ENCODE measurements around the gene ZNRF3.

ZNRF3 gene

GRCh38 chr22:28958611-28959010, 75.2 kb downstream of the ZNRF3 start:
- Histone ChIP-seq H3K27me3 (replicated peaks; ENCODE audit: control insufficient read depth, insufficient read depth, low read length) (no peaks in the 10 kb centered on the region; the same call in 1 of the 2 replicates), H3K4me3 (replicated peaks; ENCODE audit: low read depth, low read length) (no peak overlapping the region), H3K36me3 (ENCODE audit: control insufficient read depth, insufficient read depth, low read length) (no peaks in the 10 kb centered on the region)
- DNase-seq (ENCODE audit: extremely low read depth, insufficient read length): no peak
- no peak for TF ChIP-seq CTCF (IDR thresholded peaks at IDR 0.05; ENCODE audit: insufficient read depth, low read length, poor library complexity, severe bottlenecking)

DNA sequence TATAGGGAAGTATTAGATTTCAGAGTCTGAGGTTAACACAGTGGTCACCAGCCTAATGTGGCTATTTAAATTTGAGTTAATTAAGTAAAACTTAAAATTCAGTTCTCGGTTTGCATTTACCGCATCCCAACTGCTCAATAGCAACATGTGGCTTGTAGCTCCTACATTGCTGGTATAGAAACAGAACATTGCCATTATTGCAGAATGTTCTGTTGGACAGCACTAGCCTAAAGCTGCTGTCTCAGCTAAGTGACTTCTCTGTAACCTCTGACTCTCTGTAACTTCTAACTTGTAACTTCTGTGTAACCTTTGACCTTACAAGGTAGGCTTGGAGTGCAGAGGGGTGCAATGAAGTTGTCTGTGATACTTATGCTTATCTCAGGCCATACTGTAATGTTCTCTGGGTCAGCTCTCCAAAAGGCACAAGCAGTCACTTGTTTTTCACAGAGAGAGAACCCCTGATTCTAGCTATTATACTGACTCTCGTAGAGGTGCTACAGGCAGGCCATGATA, 78.7 kb downstream of the ZNRF3 start:
- no peak overlapping the region for H3K4me3 ChIP-seq (replicated peaks; ENCODE audit: low read depth, low read length)
- no peak for DNase-seq (ENCODE audit: extremely low read depth, insufficient read length)
- no peak for TF ChIP-seq CTCF (IDR thresholded peaks at IDR 0.05; ENCODE audit: insufficient read depth, low read length, poor library complexity, severe bottlenecking)
- H3K27me3 ChIP-seq (replicated peaks; ENCODE audit: control insufficient read depth, insufficient read depth, low read length): no peaks in the 10 kb centered on the region; the same call in 1 of the 2 replicates
- H3K36me3 ChIP-seq (ENCODE audit: control insufficient read depth, insufficient read depth, low read length): no peaks in the 10 kb centered on the region

DNA sequence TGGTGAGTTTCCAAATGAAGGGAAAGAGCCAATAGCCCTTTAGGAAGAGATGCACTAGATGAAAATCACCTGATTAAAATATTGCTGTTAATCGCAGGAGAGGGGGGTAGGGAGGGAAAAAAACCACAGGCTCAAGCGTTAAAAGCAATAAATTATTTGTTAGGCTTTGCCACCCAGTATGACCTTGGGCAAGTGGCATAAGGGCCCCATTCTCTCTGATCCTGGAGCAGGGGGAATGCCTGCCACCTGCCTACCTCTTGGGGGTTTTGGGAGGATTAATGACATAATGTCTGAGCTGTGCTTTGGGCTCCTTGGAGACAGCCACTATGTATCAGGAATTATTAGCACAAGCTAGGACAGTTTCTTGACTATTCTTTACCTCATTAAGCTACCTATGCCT, 80.0 kb downstream of the ZNRF3 start:
- no peak for TF ChIP-seq CTCF (IDR thresholded peaks at IDR 0.05; ENCODE audit: insufficient read depth, low read length, poor library complexity, severe bottlenecking)
- Histone ChIP-seq H3K36me3 (ENCODE audit: control insufficient read depth, insufficient read depth, low read length) (no peaks in the 10 kb centered on the region), H3K4me3 (replicated peaks; ENCODE audit: low read depth, low read length) (no peak overlapping the region), H3K27me3 (replicated peaks; ENCODE audit: control insufficient read depth, insufficient read depth, low read length) (no peaks in the 10 kb centered on the region; the same call in 1 of the 2 replicates)
- DNase-seq (ENCODE audit: extremely low read depth, insufficient read length): no peak

GRCh38 chr22:28967163-28967665, 83.8 kb downstream of the ZNRF3 start:
- no peak for DNase-seq (ENCODE audit: extremely low read depth, insufficient read length)
- no peaks in the 10 kb centered on the region; the same call in 1 of the 2 replicates for H3K27me3 ChIP-seq (replicated peaks; ENCODE audit: control insufficient read depth, insufficient read depth, low read length)
- no peak overlapping the region for H3K4me3 ChIP-seq (replicated peaks; ENCODE audit: low read depth, low read length)
- no peak for TF ChIP-seq CTCF (IDR thresholded peaks at IDR 0.05; ENCODE audit: insufficient read depth, low read length, poor library complexity, severe bottlenecking)
- H3K36me3 ChIP-seq (ENCODE audit: control insufficient read depth, insufficient read depth, low read length): no peaks in the 10 kb centered on the region

DNA sequence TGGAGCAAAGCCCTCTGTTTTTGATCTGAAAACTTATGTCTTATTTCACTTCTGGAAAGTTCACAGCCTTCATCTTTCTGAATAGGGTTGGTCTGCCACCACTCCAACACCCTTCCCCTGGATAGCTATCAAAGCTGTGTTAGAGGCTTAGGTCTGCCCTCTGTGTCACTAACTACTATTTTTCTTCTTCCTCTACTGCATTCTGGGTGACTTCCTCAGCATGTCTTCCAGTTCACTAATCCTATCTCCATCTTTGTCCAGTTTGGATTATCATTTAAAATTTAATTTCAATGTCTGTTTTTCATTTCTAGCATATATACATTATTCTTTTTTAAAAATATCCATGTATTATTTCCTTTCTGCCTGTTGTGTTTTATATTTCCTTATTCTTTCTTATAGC, 84.6 kb downstream of the ZNRF3 start:
- no peak for DNase-seq (ENCODE audit: extremely low read depth, insufficient read length)
- H3K27me3 ChIP-seq (replicated peaks; ENCODE audit: control insufficient read depth, insufficient read depth, low read length): no peaks in the 10 kb centered on the region; the same call in 1 of the 2 replicates
- TF ChIP-seq CTCF (IDR thresholded peaks at IDR 0.05; ENCODE audit: insufficient read depth, low read length, poor library complexity, severe bottlenecking): no peak
- no peaks in the 10 kb centered on the region for H3K36me3 ChIP-seq (ENCODE audit: control insufficient read depth, insufficient read depth, low read length)
- no peak overlapping the region for H3K4me3 ChIP-seq (replicated peaks; ENCODE audit: low read depth, low read length)
